Right lobe of liver (tissue), 6 donors: Measurements from ENCODE around the gene LIPE. TPM values are rescaled to one million over a fixed set of nuclear protein-coding genes. Genes with fewer than 3 reads are reported as not detected.
A peak's percentile ranks its signal among the peaks of the same experiment; 100 is the strongest.

ENCODE experiments used
- ATAC-seq, 4 donors: fragments of 200-7000 bp; cut with Tn5 transposase; one replicate each; pipeline ENCODE4 v1.9.1; 2020; ENCODE audit warnings: mild to moderate bottlenecking in 4 of 4, moderate library complexity in 4 of 4
- DNase-seq, 3 donors: peaks; one replicate each; pipeline ENCODE4 v3.0.0-alpha.2; 2020
- H3K27ac ChIP-seq, 3 donors: fragments of 200-600 bp; one replicate each; pipeline ENCODE4 v1.8.0; 2022
- H3K27me3 ChIP-seq, 2 donors: fragments of 200-600 bp; one replicate each; pipeline ENCODE4 v1.8.0; 2022
- H3K36me3 ChIP-seq, 4 donors: fragments of 200-600 bp; sonication (generic) in 1 of 4; one replicate each; pipeline versions ENCODE4 v1.5.1 to v1.8.0; 2017 to 2022; ENCODE audit warnings: control low read depth in 1 of 4
- H3K4me1 ChIP-seq, 4 donors: fragments of 200-600 bp; sonication (generic) in 1 of 4; one replicate each; pipeline versions ENCODE4 v1.5.1 to v1.8.0; 2017 to 2022; ENCODE audit warnings: control low read depth in 1 of 4
- H3K4me3 ChIP-seq, 3 donors: fragments of 200-600 bp; one replicate each; pipeline ENCODE4 v1.8.0; 2022
- H3K9me3 ChIP-seq, 4 donors: fragments of 200-600 bp; sonication (generic) in 1 of 4; one replicate each; pipeline versions ENCODE4 v1.5.1 to v1.8.0; 2017 to 2022; ENCODE audit warnings: control low read depth in 1 of 4
- CTCF ChIP-seq, 4 donors: fragments of 200-600 bp in 3 of 4; fragments of 450-650 bp in 1 of 4; IDR thresholded peaks; one replicate each; pipeline versions ENCODE4 v1.5.1 to v1.8.0; 2016 to 2022; ENCODE audit warnings: antibody characterized with exemption in 4 of 4, mild to moderate bottlenecking in 2 of 4
- POLR2A ChIP-seq: fragments of 450-650 bp; IDR thresholded peaks from one replicate; pipeline ENCODE4 v1.6.1; 2017; ENCODE audit warnings: antibody characterized with exemption, mild to moderate bottlenecking
- WGBS: methylation state at CpG from one replicate; pipeline ENCODE4 v1.1.6; 2018; ENCODE audit warnings: low coverage, low lambda C conversion rate; ENCODE audit not compliant: insufficient coverage; ENCODE audit errors: missing lambda C conversion rate; 5-methylcytosine and 5-hydroxymethylcytosine counted together
- intact Hi-C, 2 donors: fragments of 100-400 bp; cut with DNase I; formaldehyde crosslinking; loops; one replicate each; pipeline versions ENCODE4 v1.11.2 to v1.14.1; 2022
- total RNA-seq, 6 experiments: library from RNA; depleted of rRNA in 2 of 6; stranded (reverse); fragments of >200 nt in 2 of 6; fragmentation: NEBNext Ultra II Directional in 3 of 6; extraction: Animal tissue kit (Norgen Biotek cat#: 25700) in 3 of 6; gene quantifications; one replicate each; pipeline versions ENCODE4 v1.1.0 to v1.2.4, GENCODE V29; 2016 to 2023
- donor health status: DM: no; HTN: yes; CAD: no.
- donor health status: DM: no; HTN: no; CAD: no.
- donor health status: DM: no; HTN: no; CAD: no.
- donor health status: DM: no; HTN: yes; CAD: no.
- donor health status: DM: no; HTN: yes; CAD: no.

LIPE gene
- total RNA-seq, 6 experiments from 2014 or later, result 0.87 to 2.5 (median 1.8) TPM

- Histone ChIP-seq H3K4me1 (no peaks in the 10 kb centered on the region), H3K9me3 (no peaks in the 10 kb centered on the region), H3K27ac (no peak within 1 kb of the TSS), H3K27me3 (no peaks in the 10 kb centered on the region), H3K36me3 (no peaks in the 10 kb centered on the region), H3K4me3 (no peak within 1 kb of the TSS)
- ATAC-seq, result no peak
- intact Hi-C loops, result no loop called here
- 72% methylated on average over 7 of the region's 12 CpGs for WGBS
- TF ChIP-seq CTCF (IDR thresholded peaks at IDR 0.05) (no peak), POLR2A (no peak)
- DNase-seq, result no peak
These were observed 37.3 kb downstream of the LIPE start, which contains the start of gene CNFN for GRCh38 chr19:42389899-42390298. Gene CNFN (minus strand): TSS chr19:42390297. CDS start chr19:42389037, 1,260 bp downstream.

- Histone ChIP-seq H3K4me3 (no peak overlapping the region), H3K36me3 (no peaks in the 10 kb centered on the region), H3K27ac (no peak overlapping the region), H3K27me3 (no peaks in the 10 kb centered on the region), H3K4me1 (no peaks in the 10 kb centered on the region), H3K9me3 (no peaks in the 10 kb centered on the region)
- TF ChIP-seq POLR2A (no peak), CTCF (IDR thresholded peaks at IDR 0.05) (no peak)
- intact Hi-C loops, result no loop called here
- ATAC-seq (peak in 1 of 4 donors; percentile 3), DNase-seq (no peak)
- no CpG with 5 or more reads among the region's 20 CpGs for WGBS
These were observed 38.2 kb downstream of the LIPE start for GRCh38 chr19:42388851-42389489.

- no peaks in the 10 kb centered on the region for H3K27me3 ChIP-seq
- no peak overlapping the region for H3K27ac ChIP-seq
- WGBS, result 2% methylated on average over 42 of the region's 48 CpGs
- peak in 1 of 3 donors; percentile 75 for DNase-seq
- no peaks in the 10 kb centered on the region for H3K9me3 ChIP-seq
- intact Hi-C loops, result no loop called here
- H3K36me3 ChIP-seq, result no peaks in the 10 kb centered on the region
- TF ChIP-seq POLR2A (no peak), CTCF (IDR thresholded peaks at IDR 0.05) (peak; percentile 46 to 57 (median 52))
- H3K4me3 ChIP-seq, result peak overlapping the region in 2 of 3 donors; percentile 27 to 39
- peak; percentile 83 to 95 (median 90) for ATAC-seq
- no peaks in the 10 kb centered on the region for H3K4me1 ChIP-seq
These were observed 40.0 kb downstream of the LIPE start for GRCh38 chr19:42386974-42387707.

GRCh38 chr19:42380155-42380554, 47.0 kb downstream of the LIPE start:
- intact Hi-C loops, result no loop called here
- Histone ChIP-seq H3K27me3 (no peaks in the 10 kb centered on the region), H3K9me3 (no peaks in the 10 kb centered on the region), H3K27ac (no peak overlapping the region), H3K4me1 (no peaks in the 10 kb centered on the region), H3K36me3 (no peaks in the 10 kb centered on the region), H3K4me3 (no peak overlapping the region)
- no peak for ATAC-seq
- TF ChIP-seq CTCF (IDR thresholded peaks at IDR 0.05) (no peak), POLR2A (no peak)
- 57% methylated on average over 3 of the region's 6 CpGs for whole genome bisulfite sequencing
- DNase-seq, result no peak
